ENCODE data around the gene SUGP2. TPM values are rescaled to one million over a fixed set of nuclear protein-coding genes. Genes with fewer than 3 reads are reported as not detected.

Gene SUGP2
- total and polyA plus RNA-seq, 9 donors: 27.0 to 81.9 (median 53.7) TPM

- intact Hi-C loops (cut with DNase I): no loop called here
- no peaks in the 10 kb centered on the region for H3K27me3 ChIP-seq
- no peak for TF ChIP-seq POLR2A (IDR thresholded peaks at IDR 0.05)
- TF ChIP-seq, protein P1, sequence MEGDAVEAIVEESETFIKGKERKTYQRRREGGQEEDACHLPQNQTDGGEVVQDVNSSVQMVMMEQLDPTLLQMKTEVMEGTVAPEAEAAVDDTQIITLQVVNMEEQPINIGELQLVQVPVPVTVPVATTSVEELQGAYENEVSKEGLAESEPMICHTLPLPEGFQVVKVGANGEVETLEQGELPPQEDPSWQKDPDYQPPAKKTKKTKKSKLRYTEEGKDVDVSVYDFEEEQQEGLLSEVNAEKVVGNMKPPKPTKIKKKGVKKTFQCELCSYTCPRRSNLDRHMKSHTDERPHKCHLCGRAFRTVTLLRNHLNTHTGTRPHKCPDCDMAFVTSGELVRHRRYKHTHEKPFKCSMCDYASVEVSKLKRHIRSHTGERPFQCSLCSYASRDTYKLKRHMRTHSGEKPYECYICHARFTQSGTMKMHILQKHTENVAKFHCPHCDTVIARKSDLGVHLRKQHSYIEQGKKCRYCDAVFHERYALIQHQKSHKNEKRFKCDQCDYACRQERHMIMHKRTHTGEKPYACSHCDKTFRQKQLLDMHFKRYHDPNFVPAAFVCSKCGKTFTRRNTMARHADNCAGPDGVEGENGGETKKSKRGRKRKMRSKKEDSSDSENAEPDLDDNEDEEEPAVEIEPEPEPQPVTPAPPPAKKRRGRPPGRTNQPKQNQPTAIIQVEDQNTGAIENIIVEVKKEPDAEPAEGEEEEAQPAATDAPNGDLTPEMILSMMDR (IDR thresholded peaks at IDR 0.05): no peak
- TF ChIP-seq EP300 (IDR thresholded peaks at IDR 0.05): no peak
- no peak overlapping the region for H3K4me3 ChIP-seq
- no peak overlapping the region for H3K27ac ChIP-seq
- no peak for DNase-seq
- H3K9me3 ChIP-seq: no peaks in the 10 kb centered on the region
- H3K36me3 ChIP-seq: no peaks in the 10 kb centered on the region
- WGBS, 3 donors: 93 to 96% (median 96%) methylated on average over 8 of the region's 8 CpGs
- no peaks in the 10 kb centered on the region for H3K4me1 ChIP-seq (ENCODE audit: insufficient read depth)
Measured at GRCh38 chr19:19071897-19072296, 38.6 kb upstream of the SUGP2 start.

GRCh38 chr19:19068659-19069654, 35.6 kb upstream of the SUGP2 start:
- TF ChIP-seq, protein P1 (IDR thresholded peaks at IDR 0.05): no peak
- TF ChIP-seq EP300 (IDR thresholded peaks at IDR 0.05): no peak
- no peak for TF ChIP-seq POLR2A (IDR thresholded peaks at IDR 0.05)
- DNase-seq: no peak
- H3K27me3 ChIP-seq: no peaks in the 10 kb centered on the region
- no peak overlapping the region for H3K4me3 ChIP-seq
- peaks cover 3% of the 10 kb centered on the region for H3K4me1 ChIP-seq (ENCODE audit: insufficient read depth)
- no peaks in the 10 kb centered on the region for H3K36me3 ChIP-seq
- H3K27ac ChIP-seq: no peak overlapping the region
- H3K9me3 ChIP-seq: no peaks in the 10 kb centered on the region
- 70 to 72% (median 71%) methylated on average over 11 of the region's 11 CpGs for WGBS, 3 donors
- intact Hi-C loops (cut with DNase I): no loop called here

- no peak for DNase-seq
- peaks cover 3% of the 10 kb centered on the region for H3K4me1 ChIP-seq (ENCODE audit: insufficient read depth)
- no peaks in the 10 kb centered on the region for H3K9me3 ChIP-seq
- no peak overlapping the region for H3K4me3 ChIP-seq
- no peak overlapping the region for H3K27ac ChIP-seq
- WGBS, 3 donors: 87 to 88% (median 88%) methylated on average over 11 of the region's 11 CpGs
- no peak for TF ChIP-seq EP300 (IDR thresholded peaks at IDR 0.05)
- TF ChIP-seq POLR2A (IDR thresholded peaks at IDR 0.05): no peak
- TF ChIP-seq, protein P1 (IDR thresholded peaks at IDR 0.05): no peak
- no peaks in the 10 kb centered on the region for H3K27me3 ChIP-seq
- no peaks in the 10 kb centered on the region for H3K36me3 ChIP-seq
- intact Hi-C loops (cut with DNase I): no loop called here
Measured at GRCh38 chr19:19067276-19068072, 34.2 kb upstream of the SUGP2 start.
